Prostate gland (tissue), 2 donors: ENCODE data around the gene FARP2. TPM values are rescaled to one million over a fixed set of nuclear protein-coding genes. Genes with fewer than 3 reads are reported as not detected.

Source experiments
- DNase-seq: peaks from one replicate; pipeline ENCODE4 v3.0.0-alpha.2; 2019; ENCODE audit warnings: low spot score
- H3K27ac ChIP-seq, 2 donors: fragments of 200-600 bp; sonication (generic); 2 replicates each; pipeline ENCODE4 v1.5.1; 2017 to 2019
- H3K27me3 ChIP-seq: fragments of 200-600 bp; sonication (generic); replicated peaks from 2 replicates; pipeline ENCODE4 v1.5.1; 2019; ENCODE audit not compliant: insufficient read depth
- H3K36me3 ChIP-seq, 2 donors: fragments of 200-600 bp; sonication (generic); 1 replicate in 1 of 2; 2 replicates in 1 of 2; pipeline versions ENCODE4 v1.5.1 to v1.8.1; 2017 to 2019
- H3K4me1 ChIP-seq: fragments of 200-600 bp; sonication (generic); replicated peaks from 2 replicates; pipeline ENCODE4 v1.5.1; 2019
- H3K4me3 ChIP-seq, 2 donors: fragments of 200-600 bp; sonication (generic); 2 replicates each; pipeline ENCODE4 v1.5.1; 2017 to 2019
- H3K9me3 ChIP-seq: fragments of 200-600 bp; sonication (generic); 2 replicates; pipeline ENCODE4 v1.5.1; 2017
- CTCF ChIP-seq, 4 experiments: fragments of 200-600 bp in 2 of 4; fragments of 450-650 bp in 2 of 4; sonication (generic) in 2 of 4; IDR thresholded peaks; 1 replicate in 3 of 4; 2 replicates in 1 of 4; pipeline ENCODE4 v1.5.1; 2016 to 2019; ENCODE audit warnings: antibody characterized with exemption in 4 of 4, mild to moderate bottlenecking in 2 of 4, moderate library complexity in 2 of 4
- POLR2A ChIP-seq: fragments of 450-650 bp; IDR thresholded peaks from one replicate; pipeline ENCODE4 v1.6.1; 2016; ENCODE audit warnings: antibody characterized with exemption, mild to moderate bottlenecking
- POLR2AphosphoS5 ChIP-seq: sonication (generic); formaldehyde crosslinking; IDR thresholded peaks from one replicate; pipeline ENCODE4 v1.6.1; 2017; ENCODE audit warnings: antibody characterized with exemption
- WGBS: methylation state at CpG from one replicate; pipeline ENCODE4 v1.1.5; 2018; 5-methylcytosine and 5-hydroxymethylcytosine counted together
- intact Hi-C: fragments of 100-400 bp; cut with DNase I; formaldehyde crosslinking; loops from one replicate; pipeline ENCODE4 v1.14.2; 2022
- total RNA-seq, 2 donors: library from RNA; depleted of rRNA; stranded (reverse); fragments of >200 nt; gene quantifications; one replicate each; pipeline ENCODE4 v1.1.0, GENCODE V29; 2016

FARP2 gene
- total RNA-seq, 2 donors from 2014 or later = 32.4 to 35.9 TPM

GRCh38 chr2:241496904-241497877 is 141.1 kb downstream of the FARP2 start:
- intact Hi-C loops = no loop called here
- no peak overlapping the region for H3K27ac ChIP-seq
- H3K9me3 ChIP-seq = no peaks in the 10 kb centered on the region
- H3K4me1 ChIP-seq = no peaks in the 10 kb centered on the region
- H3K4me3 ChIP-seq = no peak overlapping the region
- no peaks in the 10 kb centered on the region for H3K27me3 ChIP-seq
- WGBS = 81% methylated on average over 27 of the region's 29 CpGs
- TF ChIP-seq CTCF (IDR thresholded peaks at IDR 0.05) (no peak), POLR2AphosphoS5 (no peak), POLR2A (no peak)
- no peak for DNase-seq
- peaks cover 6 to 7% of the 10 kb centered on the region in 2 donors for H3K36me3 ChIP-seq

GRCh38 chr2:241498115-241499070 is 142.3 kb downstream of the FARP2 start:
- intact Hi-C loops = no loop called here
- 92% methylated on average over 35 of the region's 36 CpGs for WGBS
- H3K27ac ChIP-seq = no peak overlapping the region
- peaks cover 6 to 7% of the 10 kb centered on the region in 2 donors for H3K36me3 ChIP-seq
- no peak for DNase-seq
- H3K4me1 ChIP-seq = no peaks in the 10 kb centered on the region
- no peaks in the 10 kb centered on the region for H3K9me3 ChIP-seq
- TF ChIP-seq POLR2A = no peak
- TF ChIP-seq POLR2AphosphoS5 = no peak
- TF ChIP-seq CTCF (IDR thresholded peaks at IDR 0.05) = no peak
- no peaks in the 10 kb centered on the region for H3K27me3 ChIP-seq
- no peak overlapping the region for H3K4me3 ChIP-seq

GRCh38 chr2:241499146-241499965 is 143.3 kb downstream of the FARP2 start:
- Histone ChIP-seq H3K4me1 (no peaks in the 10 kb centered on the region), H3K4me3 (no peak overlapping the region), H3K27ac (no peak overlapping the region), H3K27me3 (no peaks in the 10 kb centered on the region), H3K36me3 (peaks cover 6 to 7% of the 10 kb centered on the region in 2 donors), H3K9me3 (no peaks in the 10 kb centered on the region)
- DNase-seq = no peak
- 88% methylated on average over 24 of the region's 28 CpGs for WGBS
- intact Hi-C loops = no loop called here
- TF ChIP-seq CTCF (IDR thresholded peaks at IDR 0.05) = no peak
- no peak for TF ChIP-seq POLR2A
- no peak for TF ChIP-seq POLR2AphosphoS5

- peaks cover 6 to 7% of the 10 kb centered on the region in 2 donors for H3K36me3 ChIP-seq
- H3K4me1 ChIP-seq = no peaks in the 10 kb centered on the region
- TF ChIP-seq POLR2A (no peak), CTCF (IDR thresholded peaks at IDR 0.05) (no peak), POLR2AphosphoS5 (no peak)
- H3K27me3 ChIP-seq = no peaks in the 10 kb centered on the region
- H3K4me3 ChIP-seq = no peak overlapping the region
- H3K27ac ChIP-seq = no peak overlapping the region
- intact Hi-C loops = loop anchor here (10.0 kb wide), 1 partner anchor 145 kb away; the partner anchor contains the start of gene FARP2
- no peaks in the 10 kb centered on the region for H3K9me3 ChIP-seq
- no peak for DNase-seq
- 96% methylated on average over 10 of the region's 10 CpGs for WGBS
These were observed 143.9 kb downstream of the FARP2 start for GRCh38 chr2:241500016-241500415.
